ENCODE results near the gene CEP20.
A peak's percentile ranks its signal among the peaks of the same experiment; 100 is the strongest.

CEP20 gene

DNA sequence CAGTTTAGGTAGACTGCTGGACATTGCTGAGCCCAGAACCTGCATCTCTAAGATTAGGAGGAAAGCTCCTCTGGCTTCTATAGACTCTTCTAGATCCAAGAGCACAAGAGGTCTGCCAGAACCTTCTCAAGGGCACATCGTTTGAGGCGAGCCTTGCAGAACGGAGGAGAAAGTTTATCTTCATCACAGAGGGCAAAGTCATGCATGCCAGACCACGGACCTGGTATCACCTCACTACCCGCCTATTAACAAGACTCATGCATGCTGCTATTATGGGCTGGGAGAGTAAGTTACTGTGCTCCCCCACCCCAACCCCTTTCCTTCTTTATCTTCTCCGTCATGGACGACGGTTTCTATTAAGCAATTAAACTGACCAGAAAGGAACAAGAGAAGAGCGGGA is 54.9 kb downstream of the CEP20 start:
- Mint-ChIP-seq H3K4me1 (no peaks in the 10 kb centered on the region), H3K9me3 (no peaks in the 10 kb centered on the region), H3K27me3 (ENCODE audit: low read depth) (peaks cover 9% of the 10 kb centered on the region), H3K27ac (no peak overlapping the region), H3K4me3 (no peak overlapping the region), H3K36me3 (ENCODE audit: low read depth) (no peaks in the 10 kb centered on the region)
- TF ChIP-seq, protein P1, sequence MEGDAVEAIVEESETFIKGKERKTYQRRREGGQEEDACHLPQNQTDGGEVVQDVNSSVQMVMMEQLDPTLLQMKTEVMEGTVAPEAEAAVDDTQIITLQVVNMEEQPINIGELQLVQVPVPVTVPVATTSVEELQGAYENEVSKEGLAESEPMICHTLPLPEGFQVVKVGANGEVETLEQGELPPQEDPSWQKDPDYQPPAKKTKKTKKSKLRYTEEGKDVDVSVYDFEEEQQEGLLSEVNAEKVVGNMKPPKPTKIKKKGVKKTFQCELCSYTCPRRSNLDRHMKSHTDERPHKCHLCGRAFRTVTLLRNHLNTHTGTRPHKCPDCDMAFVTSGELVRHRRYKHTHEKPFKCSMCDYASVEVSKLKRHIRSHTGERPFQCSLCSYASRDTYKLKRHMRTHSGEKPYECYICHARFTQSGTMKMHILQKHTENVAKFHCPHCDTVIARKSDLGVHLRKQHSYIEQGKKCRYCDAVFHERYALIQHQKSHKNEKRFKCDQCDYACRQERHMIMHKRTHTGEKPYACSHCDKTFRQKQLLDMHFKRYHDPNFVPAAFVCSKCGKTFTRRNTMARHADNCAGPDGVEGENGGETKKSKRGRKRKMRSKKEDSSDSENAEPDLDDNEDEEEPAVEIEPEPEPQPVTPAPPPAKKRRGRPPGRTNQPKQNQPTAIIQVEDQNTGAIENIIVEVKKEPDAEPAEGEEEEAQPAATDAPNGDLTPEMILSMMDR (IDR thresholded peaks at IDR 0.05; ENCODE audit: unreplicated experiment in 3 of 3), result no peak

DNA sequence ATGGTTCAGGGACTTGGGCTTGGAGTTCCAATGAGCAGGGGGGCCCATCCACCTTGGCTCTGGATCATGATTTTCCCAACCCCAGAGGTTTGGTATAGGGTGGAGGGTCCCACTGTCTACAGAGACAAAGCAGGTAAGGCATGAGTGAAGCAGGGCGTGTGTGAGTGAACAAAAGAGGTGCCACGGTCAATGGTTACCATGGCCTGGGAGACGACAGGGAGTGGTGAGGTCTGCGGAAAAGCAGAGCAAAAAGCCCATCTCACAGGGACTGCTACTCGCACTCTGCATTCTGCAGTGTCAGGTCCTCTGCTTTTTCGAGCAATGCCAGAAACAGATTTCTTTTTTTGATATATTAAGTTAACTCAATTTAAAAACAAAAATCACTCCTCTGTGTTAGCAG is 56.2 kb downstream of the CEP20 start:
- no peaks in the 10 kb centered on the region for H3K9me3 Mint-ChIP-seq
- H3K4me3 Mint-ChIP-seq, result no peak overlapping the region
- H3K27me3 Mint-ChIP-seq (ENCODE audit: low read depth), result peaks cover 9% of the 10 kb centered on the region
- TF ChIP-seq, protein P1 (IDR thresholded peaks at IDR 0.05; ENCODE audit: unreplicated experiment in 3 of 3), result no peak
- no peak overlapping the region for H3K27ac Mint-ChIP-seq
- H3K4me1 Mint-ChIP-seq, result no peaks in the 10 kb centered on the region
- no peaks in the 10 kb centered on the region for H3K36me3 Mint-ChIP-seq (ENCODE audit: low read depth)

DNA sequence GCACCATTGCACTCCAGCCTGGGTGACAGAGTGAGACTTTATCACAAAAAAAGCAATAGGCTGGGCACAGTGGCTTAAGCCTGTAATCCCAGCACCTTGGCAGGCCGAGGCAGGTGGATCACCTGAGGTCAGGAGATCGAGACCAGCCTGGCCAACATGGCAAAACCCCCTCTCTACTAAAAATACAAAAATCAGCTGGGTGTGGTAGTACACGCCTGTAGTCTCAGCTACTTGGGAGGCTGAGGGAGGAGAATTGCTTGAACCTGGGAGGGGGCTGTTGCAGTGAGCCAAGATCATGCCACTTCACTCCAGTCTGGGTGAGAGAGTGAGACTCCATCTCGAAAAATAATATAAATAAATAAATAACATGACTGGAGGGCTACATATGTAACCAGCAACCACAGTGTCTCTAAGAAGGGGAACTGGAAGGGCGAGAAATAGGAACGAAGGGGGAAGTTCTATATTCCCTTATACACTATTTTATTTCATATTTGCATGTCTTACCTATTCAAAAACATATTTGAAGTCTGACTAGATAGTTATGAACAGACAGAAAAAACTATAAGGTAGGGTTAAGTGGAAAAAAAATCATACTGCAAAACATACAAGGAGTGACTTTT is 57.5 kb downstream of the CEP20 start:
- Mint-ChIP-seq H3K4me1 (no peaks in the 10 kb centered on the region), H3K4me3 (no peak overlapping the region), H3K27ac (no peak overlapping the region), H3K27me3 (ENCODE audit: low read depth) (peaks cover 9% of the 10 kb centered on the region), H3K36me3 (ENCODE audit: low read depth) (no peaks in the 10 kb centered on the region), H3K9me3 (no peaks in the 10 kb centered on the region)
- TF ChIP-seq, protein P1 (IDR thresholded peaks at IDR 0.05; ENCODE audit: unreplicated experiment in 3 of 3), result no peak

DNA sequence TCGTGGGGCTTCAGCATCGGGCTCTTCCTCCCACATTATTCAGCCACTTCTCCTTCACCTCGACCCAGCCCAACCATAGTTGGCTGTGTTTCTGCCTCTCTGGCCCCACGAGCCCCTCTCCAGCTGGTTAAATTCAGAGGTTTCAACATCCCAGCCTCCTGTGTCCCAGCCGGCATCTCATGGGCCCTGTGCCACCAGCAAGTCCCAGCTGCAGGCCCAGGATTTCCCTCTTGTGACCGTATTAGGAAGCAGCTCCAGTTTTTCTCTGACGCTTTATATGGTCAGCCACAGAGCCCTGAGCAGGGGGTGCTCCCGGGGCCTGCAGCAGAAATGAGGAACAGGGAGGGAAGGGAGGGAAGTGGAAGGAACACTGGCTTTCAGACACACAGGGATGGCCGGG is 58.9 kb downstream of the CEP20 start:
- Mint-ChIP-seq H3K4me1 (no peaks in the 10 kb centered on the region), H3K27ac (peak overlapping the region in 2 of 3 experiments; percentile 40 to 61), H3K36me3 (ENCODE audit: low read depth) (no peaks in the 10 kb centered on the region), H3K27me3 (ENCODE audit: low read depth) (peaks cover 7% of the 10 kb centered on the region), H3K4me3 (no peak overlapping the region), H3K9me3 (no peaks in the 10 kb centered on the region)
- TF ChIP-seq, protein P1 (IDR thresholded peaks at IDR 0.05; ENCODE audit: unreplicated experiment in 3 of 3), result no peak

DNA sequence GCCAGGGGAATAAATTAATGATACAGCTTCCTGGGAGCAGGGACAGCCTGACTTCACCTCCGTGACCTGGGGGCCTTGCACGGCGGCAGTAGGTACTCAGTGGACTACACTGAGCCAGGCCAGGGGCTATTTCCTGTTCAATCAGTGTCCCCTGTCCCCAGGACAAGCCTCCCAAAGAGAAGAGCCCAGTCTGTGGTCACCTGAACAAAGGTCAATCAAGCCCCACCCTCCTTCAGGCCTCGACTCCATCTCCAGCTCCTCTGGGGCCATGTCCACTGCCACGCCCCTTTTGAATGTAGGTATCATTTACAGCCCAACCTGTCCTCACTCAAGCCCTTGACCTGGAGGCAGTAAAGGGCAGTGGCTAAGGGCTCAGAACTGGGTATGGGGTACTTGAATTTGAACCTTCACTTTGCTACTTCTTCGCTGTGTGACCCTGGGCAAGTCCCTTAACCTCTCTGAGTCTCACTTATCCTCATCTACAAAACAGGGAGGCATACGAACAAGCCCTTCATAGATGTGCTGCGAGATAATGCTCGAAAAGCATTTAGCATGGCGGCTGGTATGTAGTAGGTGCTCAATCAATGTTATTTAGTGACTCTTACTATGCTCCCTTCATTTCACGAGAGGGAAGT is 60.6 kb downstream of the CEP20 start:
- Mint-ChIP-seq H3K27me3 (ENCODE audit: low read depth) (no peaks in the 10 kb centered on the region), H3K4me3 (no peak overlapping the region), H3K27ac (no peak overlapping the region), H3K36me3 (ENCODE audit: low read depth) (no peaks in the 10 kb centered on the region), H3K9me3 (no peaks in the 10 kb centered on the region), H3K4me1 (peaks cover 11% of the 10 kb centered on the region)
- TF ChIP-seq, protein P1 (IDR thresholded peaks at IDR 0.05; ENCODE audit: unreplicated experiment in 3 of 3), result no peak

DNA sequence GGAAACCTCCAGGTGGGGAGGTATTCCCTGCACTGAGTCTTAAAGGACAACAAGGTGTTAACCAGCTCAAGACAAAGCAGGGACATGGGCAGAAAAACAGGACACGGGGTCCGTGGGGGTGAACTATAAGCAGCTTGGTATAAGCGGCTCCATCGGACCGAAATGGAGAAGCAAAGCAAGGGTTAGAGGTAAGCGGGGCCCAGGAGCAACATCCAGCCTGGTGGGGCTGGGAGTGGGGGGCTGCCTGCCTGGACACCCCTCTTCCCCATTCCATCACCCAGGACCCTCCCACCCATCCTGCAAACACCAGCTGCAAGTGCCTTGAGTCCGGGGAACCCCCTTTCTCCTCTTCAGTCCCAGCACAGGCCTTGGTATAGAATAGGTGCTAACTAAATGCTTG is 61.1 kb downstream of the CEP20 start:
- no peak overlapping the region for H3K4me3 Mint-ChIP-seq
- peaks cover 11% of the 10 kb centered on the region for H3K4me1 Mint-ChIP-seq
- H3K36me3 Mint-ChIP-seq (ENCODE audit: low read depth), result no peaks in the 10 kb centered on the region
- no peaks in the 10 kb centered on the region for H3K9me3 Mint-ChIP-seq
- TF ChIP-seq, protein P1 (IDR thresholded peaks at IDR 0.05; ENCODE audit: unreplicated experiment in 3 of 3), result no peak
- H3K27ac Mint-ChIP-seq, result no peak overlapping the region
- H3K27me3 Mint-ChIP-seq (ENCODE audit: low read depth), result no peaks in the 10 kb centered on the region
